Endometrial microvascular endothelial cells (primary cell): ENCODE results near the gene LIG4. TPM values are rescaled to one million over a fixed set of nuclear protein-coding genes. Genes with fewer than 3 reads are reported as not detected.
"Not testable (repeated sequence)": the region's sequence is repeated elsewhere in the genome, so short reads cannot be mapped to it uniquely, and the experiment has no call there.

ENCODE experiments used
- in situ Hi-C: cut with HindIII; loops from 2 replicates; pipeline ENCODE4 v1.10.0; 2017; ENCODE audit warnings: low sequenced_read_pairs, low pct_unique_long_range_greater_than_20kb; ENCODE audit errors: inconsistent ontology term
- total RNA-seq: library from RNA; depleted of rRNA; stranded (reverse); fragments of >200 nt; gene quantifications from one replicate; pipeline ENCODE4 v1.2.3, GENCODE V29; 2015; ENCODE audit errors: inconsistent ontology term

The LIG4 gene
- total RNA-seq: 13.9 TPM

DNA sequence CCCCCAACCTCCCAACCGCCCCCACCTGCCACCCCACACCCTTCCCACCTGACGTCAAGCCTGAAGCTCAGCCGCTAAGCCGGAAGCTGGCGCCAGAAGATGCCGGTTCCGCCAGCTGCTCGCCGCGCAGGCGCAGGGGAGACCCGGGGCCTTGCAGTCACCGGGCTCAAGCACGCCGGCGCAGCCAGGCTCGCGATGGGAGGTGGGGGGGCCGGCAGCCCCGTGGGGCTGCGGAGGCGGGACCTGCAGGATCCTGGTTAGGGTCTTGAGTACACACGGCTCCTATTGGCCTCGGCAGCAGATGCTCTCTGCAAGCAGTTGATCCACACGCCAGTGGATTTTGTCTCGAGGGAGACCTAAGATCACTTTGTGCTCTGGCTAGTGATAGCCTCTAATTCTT, at the start of gene LIG4:
Gene LIG4, minus strand, starts transcription at position 101 of the 400 bp plus-strand sequence. CDS start 4,268 bp downstream, outside the sequence.
- in situ Hi-C loops: no loop called here

DNA sequence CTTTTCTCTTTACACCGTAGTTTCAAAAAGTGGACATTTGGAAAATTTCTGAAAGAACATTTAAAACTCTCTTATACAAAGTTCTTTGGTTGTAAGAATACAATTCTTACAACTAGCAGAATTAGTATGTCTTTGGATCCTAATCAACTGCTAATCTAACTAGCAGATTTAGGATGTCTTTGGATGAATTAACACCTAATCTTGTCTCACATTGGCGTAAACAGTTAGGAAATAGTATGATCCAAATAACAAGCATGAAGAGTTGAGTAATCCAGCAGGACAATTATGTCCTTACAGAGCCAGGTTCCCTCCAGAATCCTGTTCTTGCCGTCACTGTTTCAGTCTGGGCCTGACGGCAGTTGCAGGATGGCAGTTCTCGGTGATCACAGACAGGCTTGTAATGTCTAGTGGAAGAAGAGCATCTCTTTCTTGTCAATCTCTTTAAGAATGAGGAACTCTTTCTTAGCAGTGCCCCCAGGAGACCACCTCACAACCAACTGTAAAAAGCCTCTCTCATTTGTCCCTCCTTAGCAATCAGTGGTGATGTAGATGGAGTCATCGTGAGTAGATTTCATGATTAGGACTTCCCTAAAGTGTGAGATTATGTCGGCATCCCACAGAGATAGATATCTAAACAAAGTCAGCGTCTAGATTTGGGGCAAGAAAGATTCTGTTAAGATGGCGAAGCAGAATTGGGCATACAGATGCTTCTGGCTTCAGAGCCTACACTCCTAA, 48.5 kb upstream of the LIG4 start:
- in situ Hi-C loops: no loop called here

DNA sequence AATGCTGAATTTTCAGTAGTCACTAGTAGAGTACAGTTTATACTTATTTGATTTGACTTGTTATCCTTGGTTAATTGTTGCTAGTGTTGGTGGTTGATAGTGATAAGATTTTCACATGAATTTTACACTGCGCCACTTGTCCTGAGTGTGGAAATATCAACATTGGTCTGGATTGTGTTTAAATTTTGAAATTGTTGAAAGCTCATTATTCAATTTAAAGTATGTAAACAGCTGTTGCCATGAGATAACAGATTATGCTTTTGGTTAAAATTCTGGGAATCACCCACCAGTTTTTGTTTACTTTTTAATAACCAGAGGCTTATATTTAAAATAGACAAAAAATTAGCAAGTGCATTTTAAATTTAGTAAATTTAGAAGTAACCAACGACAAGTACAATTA, 41.9 kb upstream of the LIG4 start:
- in situ Hi-C loops: no loop called here

DNA sequence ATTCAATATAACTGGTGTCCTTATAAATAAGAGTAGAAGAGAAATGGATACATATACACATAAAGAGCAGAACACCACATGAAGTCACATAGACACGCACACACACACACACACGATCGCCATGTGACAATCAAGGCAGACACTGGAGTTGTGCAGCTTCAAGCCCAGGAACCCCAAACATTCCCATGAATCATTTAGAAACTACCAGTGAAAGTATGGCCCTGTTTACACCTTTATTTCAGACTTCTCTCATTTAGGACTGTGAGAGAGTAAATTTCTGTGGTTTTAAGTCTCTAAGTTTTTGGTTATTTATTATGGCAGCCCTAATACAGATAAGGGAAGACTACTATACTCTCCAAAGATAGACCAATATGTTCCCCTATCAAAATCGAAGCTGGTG, 33.8 kb upstream of the LIG4 start:
- in situ Hi-C loops: no loop called here

DNA sequence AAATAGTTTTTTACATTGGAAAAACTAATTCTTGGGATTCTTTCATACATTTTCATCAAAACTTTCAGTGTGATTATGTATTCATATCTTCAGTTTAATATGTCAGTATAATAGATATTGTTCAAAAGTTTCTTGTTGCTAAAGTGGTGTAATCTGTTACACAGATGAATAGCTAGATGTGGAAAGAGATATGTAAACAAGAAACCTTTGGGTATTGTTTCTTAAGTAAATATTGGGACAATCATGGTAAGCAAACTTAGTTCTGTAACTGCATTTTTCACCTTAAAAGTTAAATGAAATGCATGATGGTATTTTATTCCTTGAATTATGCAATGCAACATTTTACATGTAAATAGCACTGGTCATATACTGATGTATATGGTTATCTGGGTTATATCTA, 15.0 kb upstream of the LIG4 start:
- in situ Hi-C loops: no loop called here

DNA sequence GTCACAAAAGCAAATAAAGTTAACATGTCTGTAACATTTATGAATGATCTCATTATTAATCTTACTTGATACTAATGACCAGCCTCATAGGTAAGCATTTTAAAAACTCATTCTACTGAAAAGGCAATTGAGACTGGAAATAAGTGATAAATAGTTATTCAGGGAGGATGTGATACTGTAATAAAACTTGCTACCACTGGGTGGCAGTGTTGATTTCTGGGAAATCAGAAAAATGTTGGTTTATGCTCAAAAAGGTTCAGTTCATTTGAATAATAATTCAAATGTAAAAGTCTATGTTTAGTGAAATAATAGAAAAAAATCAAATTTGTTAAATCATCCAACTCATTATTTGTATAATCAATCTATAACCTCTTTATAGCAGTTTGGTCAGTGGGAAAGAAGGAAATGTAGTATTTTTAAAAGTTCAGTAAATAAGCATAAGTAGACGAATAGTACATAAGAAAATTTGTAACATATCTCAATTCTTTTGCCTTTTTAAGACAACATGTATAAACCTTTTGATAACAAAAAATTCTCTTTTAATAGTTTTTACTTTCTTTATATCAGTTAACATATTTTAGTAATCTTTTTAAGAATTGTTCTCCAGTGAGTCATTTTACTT, 12.4 kb upstream of the LIG4 start:
- in situ Hi-C loops: no loop called here

DNA sequence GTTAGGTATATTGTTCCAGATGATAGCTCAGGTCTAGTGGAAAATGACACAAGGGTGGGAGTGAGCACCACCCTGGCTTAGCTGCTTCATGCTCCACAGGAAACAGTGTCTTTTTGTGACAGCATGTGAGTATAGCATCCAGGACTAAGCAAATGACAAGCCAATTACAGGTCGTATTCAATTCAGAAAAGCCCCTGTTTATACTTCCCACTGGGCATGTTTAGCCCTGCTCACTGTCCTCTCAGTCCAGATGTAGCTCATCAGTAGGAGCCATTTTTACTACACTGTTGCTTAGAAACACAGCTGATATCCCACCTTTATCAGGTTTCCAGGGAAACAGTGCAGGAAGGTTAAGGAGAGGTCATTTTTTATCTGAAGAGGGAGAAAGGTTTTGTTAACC, 10.8 kb upstream of the LIG4 start:
- in situ Hi-C loops: no loop called here

DNA sequence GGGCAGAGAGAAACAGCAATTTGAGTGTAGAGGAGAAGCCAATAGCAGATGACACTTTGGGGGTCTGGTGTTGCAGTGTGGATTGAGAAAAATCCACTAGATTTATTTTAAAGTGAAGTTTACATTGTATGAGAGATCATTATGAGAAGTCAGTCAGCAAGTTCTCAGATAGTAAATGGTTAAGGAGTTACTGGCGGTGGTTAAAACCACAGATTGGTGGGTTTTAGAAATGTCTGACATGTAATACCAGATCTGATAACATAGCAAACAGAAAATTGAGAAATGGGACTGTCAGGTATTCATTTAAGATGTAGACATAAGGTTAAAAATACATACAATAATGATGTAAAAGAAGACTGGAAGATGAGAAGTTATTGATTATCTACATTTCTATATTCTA, 10.1 kb upstream of the LIG4 start:
- in situ Hi-C loops: no loop called here

DNA sequence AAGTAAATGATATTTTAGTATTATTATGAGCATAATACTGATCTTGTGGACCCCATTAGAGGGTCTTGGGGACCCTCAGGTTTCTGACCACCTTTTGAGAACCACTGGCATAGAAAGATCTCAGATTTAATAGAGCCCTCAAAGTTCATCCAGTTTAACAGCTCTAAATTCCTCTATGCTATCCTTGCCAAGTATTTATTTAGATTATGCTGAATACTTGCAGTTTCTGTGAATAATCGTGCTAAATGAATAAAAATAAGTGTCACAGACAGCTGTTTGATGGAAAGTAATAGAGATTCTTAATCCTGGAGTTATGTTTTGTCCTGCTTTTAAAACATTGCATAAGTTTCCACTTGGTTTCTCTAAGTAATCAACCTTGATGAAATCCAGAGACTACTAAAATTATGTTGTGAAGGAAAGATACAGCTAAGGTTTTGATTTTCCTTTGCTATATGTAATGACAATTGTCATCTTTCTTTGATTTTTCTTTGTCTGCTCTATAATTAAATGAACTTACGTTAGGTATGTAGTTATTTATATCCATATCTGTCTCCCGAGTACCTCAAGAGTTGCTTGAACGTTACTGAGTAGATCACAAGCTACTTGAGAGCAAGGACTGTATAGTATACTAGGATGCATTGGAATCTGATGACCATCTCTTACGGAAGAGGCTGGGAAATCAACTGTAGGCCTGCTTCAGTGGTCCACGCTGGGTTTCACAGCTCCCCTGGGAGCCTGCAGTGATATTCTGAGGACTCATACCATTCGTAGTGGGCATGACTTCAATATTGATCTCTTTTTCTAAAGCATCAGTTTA, 8.6 kb upstream of the LIG4 start:
- in situ Hi-C loops: no loop called here

DNA sequence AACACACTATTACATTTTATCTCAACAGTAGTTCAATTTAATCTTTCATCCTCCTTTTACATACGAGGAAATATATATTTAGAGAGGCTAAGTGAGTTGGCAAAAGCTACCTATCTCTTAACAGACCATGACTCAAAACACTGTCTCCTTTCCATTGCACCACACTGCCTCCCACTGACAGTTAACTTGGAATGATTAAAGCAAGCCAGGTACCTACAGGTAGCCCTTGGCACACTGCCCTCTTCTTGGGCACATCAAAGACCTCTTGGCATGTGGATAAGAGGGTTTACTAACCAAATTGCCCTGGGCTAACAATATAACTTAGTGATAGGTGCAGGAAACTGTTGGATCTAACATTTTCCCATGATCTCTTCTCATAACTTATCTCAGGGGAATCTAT, 4.7 kb upstream of the LIG4 start:
- in situ Hi-C loops: no loop called here

DNA sequence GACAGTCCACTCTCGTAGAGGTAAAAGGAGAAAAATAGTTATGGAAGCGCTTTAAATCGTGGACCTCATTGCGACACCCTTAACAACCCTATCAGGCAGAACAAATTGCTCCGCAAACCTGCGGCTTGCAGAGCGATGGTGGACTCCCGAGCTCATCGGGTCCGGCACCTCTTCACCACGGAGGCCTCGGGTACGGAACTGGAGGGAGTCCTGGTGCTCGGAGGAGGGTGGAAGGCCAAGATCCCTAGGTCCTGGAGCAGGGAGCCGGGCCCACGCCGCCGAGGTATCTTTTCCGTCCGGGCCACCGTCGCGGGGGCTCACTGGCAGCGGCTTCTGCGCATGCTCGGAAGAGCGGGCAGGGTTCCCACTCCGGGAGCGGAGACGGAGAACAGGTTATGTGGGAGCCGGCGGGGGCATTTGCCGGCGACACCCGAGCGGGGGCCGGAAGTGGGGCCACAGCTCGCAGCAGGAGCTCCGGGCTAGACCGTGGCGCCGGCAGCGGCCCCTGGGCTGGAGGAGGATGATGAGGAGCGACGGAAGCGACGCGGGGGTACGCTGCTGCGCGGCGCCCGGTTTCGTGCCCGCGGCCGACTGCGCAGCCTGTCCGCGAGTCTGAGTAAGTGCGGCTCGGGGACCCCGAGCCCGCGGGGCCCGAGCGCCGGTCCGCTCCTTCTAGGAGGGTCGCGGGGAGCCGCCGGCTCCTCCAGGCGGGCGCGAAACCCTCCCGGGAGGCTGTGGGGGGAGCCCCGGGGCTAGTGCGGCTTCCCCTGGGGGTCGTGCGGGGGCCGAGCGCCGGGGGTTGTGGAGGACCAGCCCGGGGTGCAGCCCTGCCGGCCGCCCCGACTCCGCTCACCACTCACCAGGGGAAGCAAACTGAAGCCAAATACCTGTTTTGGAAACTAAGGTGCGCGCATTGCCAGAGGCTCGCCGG, 3.0 kb upstream of the LIG4 start, which contains the start of gene ABHD13:
Gene ABHD13, plus strand, starts transcription at position 349 of the 931 bp plus-strand sequence. CDS start 10,827 bp downstream, outside the sequence.
- in situ Hi-C loops: no loop called here

DNA sequence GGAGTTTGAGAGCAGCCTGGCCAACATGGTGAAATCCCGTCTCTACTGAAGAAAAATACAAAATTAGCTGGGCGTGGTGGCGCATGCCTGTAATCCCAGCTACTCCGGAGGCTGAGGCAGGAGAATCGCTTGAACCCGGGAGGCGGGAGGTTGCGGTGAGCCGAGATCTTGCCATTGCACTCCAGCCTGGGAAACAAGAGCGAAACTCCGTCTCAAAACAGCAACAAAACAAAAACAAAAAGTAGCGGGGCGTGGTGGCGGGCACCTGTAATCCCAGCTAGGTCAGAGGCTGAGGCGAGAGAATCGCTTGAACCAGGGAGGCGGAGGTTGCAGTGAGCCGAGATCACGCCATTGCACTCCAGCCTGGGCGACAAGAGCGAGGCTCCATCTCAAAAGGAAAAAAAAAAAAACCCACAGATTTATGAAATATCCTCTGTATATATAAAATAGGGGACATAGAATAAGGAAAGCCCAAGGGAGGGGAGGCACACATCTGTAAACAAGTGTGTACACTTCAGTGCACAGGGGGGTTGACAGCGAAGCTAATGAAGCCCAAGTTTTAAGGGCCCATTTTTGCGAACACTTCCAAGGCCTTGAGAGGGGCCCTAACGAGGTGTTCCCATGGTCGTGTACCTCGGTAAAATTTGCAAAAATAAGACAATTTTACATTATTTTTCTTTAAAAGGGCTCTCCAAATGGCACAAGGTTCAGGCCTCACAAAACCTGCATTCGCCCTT, 2.1 kb upstream of the LIG4 start:
- in situ Hi-C loops: not testable (repeated sequence)

DNA sequence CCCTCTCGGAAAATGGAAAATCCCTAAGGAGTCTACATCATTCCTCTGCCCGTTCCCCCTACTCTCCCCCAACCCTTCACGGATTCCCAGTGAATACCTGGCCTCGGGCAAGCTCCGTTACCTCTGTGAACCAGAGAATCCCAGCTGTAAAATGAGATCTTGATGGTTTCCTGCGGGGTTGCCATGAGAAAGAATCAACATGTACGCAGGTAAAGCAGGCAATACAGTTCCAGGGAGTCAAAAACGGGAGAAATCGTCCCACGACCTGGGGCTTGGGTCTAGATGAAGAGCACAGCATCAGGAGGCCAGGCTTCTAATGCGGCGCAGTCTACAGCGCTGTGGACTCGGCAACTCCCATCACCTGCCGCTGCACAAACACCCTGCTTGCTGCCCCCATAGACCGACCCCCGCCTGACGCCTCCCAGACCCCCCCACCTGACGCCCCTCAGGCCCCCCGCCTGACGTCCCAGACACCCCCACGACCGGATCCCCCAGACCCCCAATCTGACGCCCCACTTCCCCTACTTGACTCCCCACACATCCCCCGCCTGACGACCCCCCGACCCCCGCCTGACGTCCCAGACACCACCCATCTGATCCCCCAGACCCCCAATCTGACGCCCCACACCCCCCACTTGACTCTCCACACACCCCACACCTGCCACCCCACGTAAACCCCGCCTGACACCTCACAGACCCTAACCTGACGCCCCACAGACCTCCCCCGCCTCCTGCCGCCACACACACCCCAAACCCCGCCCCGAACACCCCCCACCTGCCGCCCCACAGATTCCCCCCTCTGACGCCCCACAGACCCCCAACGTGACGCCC, 680 bp downstream of the LIG4 start:
- in situ Hi-C loops: no loop called here

DNA sequence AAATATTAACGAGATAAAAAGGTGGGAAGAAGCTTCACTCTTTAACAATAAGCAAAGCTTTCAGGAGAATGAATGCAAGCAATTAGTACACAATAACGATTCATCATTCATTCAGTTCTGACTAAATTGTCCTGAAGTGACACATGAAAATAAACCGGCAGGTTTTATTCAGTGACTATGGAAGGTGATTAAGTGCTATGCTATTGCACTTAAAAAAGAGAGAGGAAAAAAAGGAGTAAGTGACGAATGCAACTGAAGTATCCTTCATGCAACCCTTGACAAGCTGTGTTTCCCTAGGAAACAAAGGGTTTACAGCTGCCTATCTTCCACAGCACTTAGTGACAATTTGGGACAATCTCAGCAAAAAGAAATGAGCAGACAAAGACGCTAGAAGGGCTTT, 1.4 kb downstream of the LIG4 start:
- in situ Hi-C loops: no loop called here

DNA sequence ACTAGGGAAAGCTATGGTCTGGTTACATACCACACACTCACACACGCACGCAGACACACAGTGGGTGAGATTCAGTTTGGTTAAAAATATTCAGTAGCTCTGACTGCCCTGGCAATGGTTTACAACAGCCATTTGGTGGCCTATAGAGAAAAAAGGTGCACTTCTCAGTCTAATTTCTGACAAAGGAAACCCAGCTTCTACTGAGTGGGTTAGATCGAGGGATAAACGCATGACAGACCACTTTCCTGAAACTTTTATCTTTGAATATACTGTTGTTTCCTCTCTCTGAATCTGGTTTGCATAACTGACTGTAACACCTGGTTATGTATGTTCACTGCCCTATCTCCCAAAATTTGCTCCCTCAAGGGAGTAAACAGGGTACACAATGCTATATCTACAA, 2.5 kb downstream of the LIG4 start:
- in situ Hi-C loops: no loop called here

DNA sequence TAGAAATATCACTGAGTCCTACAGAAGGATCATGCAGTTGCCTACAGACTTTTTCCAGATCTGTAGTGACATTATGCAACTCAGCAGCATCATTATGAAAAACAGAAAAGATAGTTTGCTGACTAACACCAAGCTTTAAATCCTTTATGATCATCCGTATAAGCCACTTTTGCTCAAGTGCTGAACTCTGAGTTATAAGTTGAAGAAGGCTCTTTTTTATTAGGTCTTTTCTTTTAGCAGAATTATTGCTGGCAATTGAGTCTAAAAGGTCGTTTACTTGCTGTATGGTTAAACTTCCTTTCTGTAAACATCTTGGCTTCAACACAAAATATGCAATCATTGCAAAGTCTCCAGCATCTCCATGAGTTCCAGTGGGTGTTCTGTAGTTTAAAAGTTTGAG, 4.8 kb downstream of the LIG4 start:
- in situ Hi-C loops: no loop called here

DNA sequence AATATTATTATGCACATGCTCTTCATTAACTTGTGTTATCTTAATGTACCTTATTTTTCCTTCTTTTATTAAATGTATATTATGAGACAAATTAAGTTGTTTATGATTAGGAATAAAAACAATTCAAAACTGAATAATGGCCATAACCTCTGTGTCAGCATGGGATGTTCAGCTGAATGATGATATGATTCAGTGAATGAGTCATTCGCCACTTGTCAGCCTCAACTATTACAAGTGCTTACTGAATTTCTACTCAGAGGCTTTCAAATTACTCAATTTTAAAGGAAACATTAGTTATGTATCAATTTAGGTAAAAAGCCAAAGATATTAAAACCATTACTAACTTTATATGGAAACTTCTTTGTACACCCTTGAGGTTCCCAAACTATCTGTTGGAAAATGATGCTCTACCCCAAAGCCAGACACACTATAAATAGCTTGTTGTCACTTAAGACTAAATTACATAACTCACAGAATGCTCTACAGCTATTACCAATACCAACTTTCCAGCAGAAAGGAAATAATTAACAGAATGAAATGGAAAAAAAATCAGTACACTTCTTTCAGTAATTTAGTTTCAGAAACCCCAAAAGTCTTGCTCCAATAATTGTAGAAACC, 14.4 kb downstream of the LIG4 start:
- in situ Hi-C loops: no loop called here
